HL-60 (cell line): ENCODE data around the gene DNMT3L.

Experiments used
- DNase-seq, 2 experiments: peaks; one replicate each; pipeline ENCODE4 v3.0.0-alpha.2; 2010 to 2020; ENCODE audit warnings: low read depth in 1 of 2, low spot score in 1 of 2
- H3K27ac ChIP-seq: fragments of 250-450 bp; sonication (Bioruptor Pico); replicated peaks from 2 replicates; pipeline ENCODE4 v1.5.1; 2020; ENCODE audit warnings: mild to moderate bottlenecking, moderate library complexity
- H3K27me3 ChIP-seq: fragments of 250-450 bp; sonication (Bioruptor Pico); 2 replicates; pipeline ENCODE4 v1.5.1; 2021; ENCODE audit warnings: mild to moderate bottlenecking, moderate library complexity; ENCODE audit not compliant: insufficient read depth, poor library complexity, severe bottlenecking
- H3K4me3 ChIP-seq: replicated peaks from 2 replicates; pipeline ENCODE4 v1.5.1; 2011; ENCODE audit warnings: mild to moderate bottlenecking, control low read depth, low read length; ENCODE audit not compliant: insufficient read depth
- CTCF ChIP-seq: IDR thresholded peaks from one replicate; pipeline ENCODE4 v1.5.1; 2011; ENCODE audit warnings: low read length, control low read depth, inconsistent platforms; ENCODE audit not compliant: insufficient read depth
- GABPA ChIP-seq: IDR thresholded peaks from 2 replicates; pipeline ENCODE4 v1.6.1; 2012; ENCODE audit warnings: low read depth
- POLR2AphosphoS5 ChIP-seq: IDR thresholded peaks from 2 replicates; pipeline ENCODE4 v1.6.1; 2012; ENCODE audit warnings: low read depth
- REST ChIP-seq: IDR thresholded peaks from 2 replicates; pipeline ENCODE4 v1.6.1; 2012; ENCODE audit warnings: low read depth; ENCODE audit not compliant: insufficient replicate concordance
- SPI1 ChIP-seq: IDR thresholded peaks from 2 replicates; pipeline ENCODE4 v1.6.1; 2012; ENCODE audit warnings: low read depth, mild to moderate bottlenecking, borderline replicate concordance

Gene DNMT3L

GRCh38 chr21:44297525-44298290 lies 36.0 kb upstream of the DNMT3L start:
- no peaks in the 10 kb centered on the region for H3K27me3 ChIP-seq
- TF ChIP-seq POLR2AphosphoS5 (no peak), GABPA (no peak), CTCF (peak; percentile 86), REST (no peak), SPI1 (no peak)
- H3K27ac ChIP-seq, result peak overlapping the region; percentile 49
- DNase-seq, result peak; percentile 70 to 88
- H3K4me3 ChIP-seq, result no peak overlapping the region

- no peak for DNase-seq
- no peaks in the 10 kb centered on the region for H3K27me3 ChIP-seq
- TF ChIP-seq GABPA (no peak), CTCF (no peak), POLR2AphosphoS5 (no peak), SPI1 (no peak), REST (no peak)
- no peak overlapping the region for H3K4me3 ChIP-seq
- H3K27ac ChIP-seq, result no peak overlapping the region
These were observed 35.2 kb upstream of the DNMT3L start for GRCh38 chr21:44296916-44297315.

GRCh38 chr21:44296103-44296519 lies 34.4 kb upstream of the DNMT3L start:
- Histone ChIP-seq H3K4me3 (no peak overlapping the region), H3K27ac (no peak overlapping the region)
- no peak for DNase-seq

More at GRCh38 chr21:44296103-44296519, 34.4 kb upstream of the DNMT3L start:
- no peaks in the 10 kb centered on the region for H3K27me3 ChIP-seq
- no peak for TF ChIP-seq CTCF
- TF ChIP-seq REST, result no peak
- no peak for TF ChIP-seq SPI1
